Cardiac muscle cell (in vitro differentiated cells and primary cell): Measurements from ENCODE around the gene MGAT5. TPM values are rescaled to one million over a fixed set of nuclear protein-coding genes. Genes with fewer than 3 reads are reported as not detected.

Experiments used
- DNase-seq, 2 donors: peaks; one replicate each; pipeline versions ENCODE4 v3.0.0 to v3.0.0-alpha.2; 2010 to 2017; ENCODE audit warnings: low read depth in 1 of 2, low spot score in 1 of 2
- H3K27ac ChIP-seq: fragments of 200-600 bp; sonication (generic); 2 replicates; pipeline ENCODE4 v1.5.1; 2016
- H3K27me3 ChIP-seq: fragments of 200-600 bp; sonication (generic); 2 replicates; pipeline ENCODE4 v1.6.0; 2016; ENCODE audit warnings: control low read depth
- H3K36me3 ChIP-seq: fragments of 200-600 bp; sonication (generic); 2 replicates; pipeline ENCODE4 v1.5.1; 2016; ENCODE audit warnings: control low read depth
- H3K4me1 ChIP-seq: fragments of 200-600 bp; sonication (generic); 2 replicates; pipeline ENCODE4 v1.8.1; 2017; ENCODE audit warnings: low read depth, mild to moderate bottlenecking, mixed run types
- H3K4me3 ChIP-seq: fragments of 200-600 bp; sonication (generic); 2 replicates; pipeline ENCODE4 v1.5.1; 2016; ENCODE audit warnings: mild to moderate bottlenecking
- H3K9me3 ChIP-seq: fragments of 200-600 bp; sonication (generic); 2 replicates; pipeline ENCODE4 v1.5.1; 2017; ENCODE audit warnings: low read depth, mild to moderate bottlenecking, control low read depth
- CTCF ChIP-seq: IDR thresholded peaks from 2 replicates; pipeline ENCODE4 v1.5.1; 2012; ENCODE audit warnings: low read depth, mild to moderate bottlenecking, low read length
- polyA plus RNA-seq: library from polyadenylated mRNA; unstranded; fragments of >200 nt; fragmentation: Nextera tagmentation; extraction: Ambion mirVana; gene quantifications from 2 replicates; pipeline ENCODE4 v1.2.1, GENCODE V29; 2016
- total RNA-seq: library from RNA; depleted of rRNA; stranded (reverse); fragments of >200 nt; gene quantifications from 2 replicates; pipeline ENCODE4 v1.2.3, GENCODE V29; 2016

Gene MGAT5
- total and polyA plus RNA-seq, 2 experiments from 2014 or later, result 12.5 to 66.8 TPM

GRCh38 chr2:134396493-134396892 is 142.6 kb downstream of the MGAT5 start:
- Histone ChIP-seq H3K36me3 (no peaks in the 10 kb centered on the region), H3K4me3 (no peak overlapping the region), H3K27me3 (no peaks in the 10 kb centered on the region), H3K9me3 (no peaks in the 10 kb centered on the region), H3K27ac (no peak overlapping the region), H3K4me1 (no peaks in the 10 kb centered on the region)
- no peak for TF ChIP-seq CTCF
- DNase-seq, result no peak

GRCh38 chr2:134397146-134397896 is 143.4 kb downstream of the MGAT5 start:
- no peaks in the 10 kb centered on the region for H3K4me1 ChIP-seq
- DNase-seq, result no peak
- H3K9me3 ChIP-seq, result no peaks in the 10 kb centered on the region
- no peak for TF ChIP-seq CTCF
- H3K4me3 ChIP-seq, result no peak overlapping the region
- no peak overlapping the region for H3K27ac ChIP-seq
- H3K27me3 ChIP-seq, result no peaks in the 10 kb centered on the region
- H3K36me3 ChIP-seq, result no peaks in the 10 kb centered on the region

- Histone ChIP-seq H3K27me3 (no peaks in the 10 kb centered on the region), H3K9me3 (no peaks in the 10 kb centered on the region), H3K4me3 (no peak overlapping the region), H3K27ac (no peak overlapping the region), H3K4me1 (no peaks in the 10 kb centered on the region), H3K36me3 (no peaks in the 10 kb centered on the region)
- no peak for TF ChIP-seq CTCF
- peak in 1 of 2 donors; percentile 74 for DNase-seq
These were observed 144.4 kb downstream of the MGAT5 start for GRCh38 chr2:134398300-134398699.

GRCh38 chr2:134399096-134399495 is 145.2 kb downstream of the MGAT5 start:
- Histone ChIP-seq H3K36me3 (no peaks in the 10 kb centered on the region), H3K9me3 (no peaks in the 10 kb centered on the region), H3K4me1 (no peaks in the 10 kb centered on the region), H3K27ac (no peak overlapping the region), H3K4me3 (no peak overlapping the region), H3K27me3 (no peaks in the 10 kb centered on the region)
- peak; percentile 2 for TF ChIP-seq CTCF
- peak in 1 of 2 donors; percentile 25 for DNase-seq

- DNase-seq, result peak in 1 of 2 donors; percentile 24
- Histone ChIP-seq H3K4me1 (no peaks in the 10 kb centered on the region), H3K27me3 (no peaks in the 10 kb centered on the region), H3K27ac (no peak overlapping the region), H3K36me3 (no peaks in the 10 kb centered on the region), H3K9me3 (no peaks in the 10 kb centered on the region), H3K4me3 (no peak overlapping the region)
- TF ChIP-seq CTCF, result no peak
These were observed 147.2 kb downstream of the MGAT5 start for GRCh38 chr2:134401081-134401497.
